PFSK-1 (cell line): ENCODE data around the gene TM4SF18.

ENCODE experiments used
- FOXP2 ChIP-seq: optimal IDR thresholded peaks from 2 replicates; pipeline ENCODE3; 2011; ENCODE audit warnings: borderline replicate concordance, control low read depth, inconsistent platforms; ENCODE audit not compliant: insufficient read depth; ENCODE audit errors: extremely low read length, extremely low read depth
- POLR2AphosphoS5 ChIP-seq: IDR thresholded peaks from 2 replicates; pipeline ENCODE4 v1.6.1; 2012; ENCODE audit warnings: low read depth, mild to moderate bottlenecking, control low read depth, low read length, moderate library complexity
- SIN3A ChIP-seq: IDR thresholded peaks from 2 replicates; pipeline ENCODE4 v1.6.1; 2012; ENCODE audit warnings: mild to moderate bottlenecking, low read length, moderate library complexity, borderline replicate concordance; ENCODE audit not compliant: insufficient read depth
- TAF1 ChIP-seq: IDR thresholded peaks from 2 replicates; pipeline ENCODE4 v1.6.1; 2012; ENCODE audit warnings: low read length, control low read depth, borderline replicate concordance; ENCODE audit not compliant: insufficient read depth
- TF ChIP-seq, protein P1 (sequence below), 2 experiments: IDR thresholded peaks; 2 replicates each; pipeline versions ENCODE4 v1.6.1 to v1.8.0; 2011 to 2012; ENCODE audit warnings: low read depth in 2 of 2, low read length in 2 of 2, control low read depth in 1 of 2, inconsistent platforms in 1 of 2, mild to moderate bottlenecking in 1 of 2, moderate library complexity in 1 of 2; ENCODE audit not compliant: insufficient read depth in 1 of 2

The TM4SF18 gene

DNA sequence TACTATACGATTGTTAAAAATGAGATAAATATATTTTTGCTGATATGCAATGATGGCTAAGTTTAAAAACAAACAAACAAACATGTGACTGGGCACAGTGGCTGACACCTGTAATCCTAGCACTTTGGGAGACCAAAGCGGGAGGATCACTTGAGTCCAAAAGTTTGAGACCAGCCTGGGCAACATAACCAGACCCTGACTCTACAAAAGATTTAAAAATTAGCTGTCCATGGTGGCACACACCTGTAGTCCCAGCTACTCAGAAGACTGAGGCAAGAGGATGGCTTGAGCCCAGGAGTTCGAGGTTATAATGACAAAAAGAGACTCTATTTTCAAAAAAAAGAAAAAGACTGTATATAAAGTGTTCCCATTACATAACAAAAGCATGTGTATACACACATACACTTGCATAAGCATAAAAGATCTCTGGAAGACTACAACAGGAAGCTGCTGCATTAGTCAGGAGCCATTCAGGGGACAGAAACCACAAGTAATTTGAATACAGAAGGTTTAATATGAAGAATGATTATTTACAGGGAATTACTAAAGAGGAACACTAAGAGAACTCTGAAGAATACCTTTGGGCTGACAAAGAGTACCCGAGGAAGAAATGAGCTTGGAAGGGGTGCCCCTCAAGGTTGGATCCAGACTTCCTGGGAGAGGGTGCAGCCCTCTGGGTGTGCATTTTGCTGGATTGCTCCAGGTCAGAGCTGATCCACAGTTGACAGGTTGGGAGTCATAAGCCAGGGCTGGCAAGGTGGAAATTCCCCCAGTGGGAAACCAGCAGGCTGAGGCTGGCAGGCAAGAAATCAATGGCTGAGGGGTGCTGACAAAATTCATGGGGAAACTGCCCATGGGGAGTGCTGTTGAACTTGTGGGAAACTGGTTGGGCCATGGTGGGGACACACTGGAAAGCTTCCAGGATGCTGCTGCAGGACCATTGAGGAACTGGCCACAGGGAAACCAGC, 9.3 kb upstream of the TM4SF18 start:
- TF ChIP-seq, protein P1, sequence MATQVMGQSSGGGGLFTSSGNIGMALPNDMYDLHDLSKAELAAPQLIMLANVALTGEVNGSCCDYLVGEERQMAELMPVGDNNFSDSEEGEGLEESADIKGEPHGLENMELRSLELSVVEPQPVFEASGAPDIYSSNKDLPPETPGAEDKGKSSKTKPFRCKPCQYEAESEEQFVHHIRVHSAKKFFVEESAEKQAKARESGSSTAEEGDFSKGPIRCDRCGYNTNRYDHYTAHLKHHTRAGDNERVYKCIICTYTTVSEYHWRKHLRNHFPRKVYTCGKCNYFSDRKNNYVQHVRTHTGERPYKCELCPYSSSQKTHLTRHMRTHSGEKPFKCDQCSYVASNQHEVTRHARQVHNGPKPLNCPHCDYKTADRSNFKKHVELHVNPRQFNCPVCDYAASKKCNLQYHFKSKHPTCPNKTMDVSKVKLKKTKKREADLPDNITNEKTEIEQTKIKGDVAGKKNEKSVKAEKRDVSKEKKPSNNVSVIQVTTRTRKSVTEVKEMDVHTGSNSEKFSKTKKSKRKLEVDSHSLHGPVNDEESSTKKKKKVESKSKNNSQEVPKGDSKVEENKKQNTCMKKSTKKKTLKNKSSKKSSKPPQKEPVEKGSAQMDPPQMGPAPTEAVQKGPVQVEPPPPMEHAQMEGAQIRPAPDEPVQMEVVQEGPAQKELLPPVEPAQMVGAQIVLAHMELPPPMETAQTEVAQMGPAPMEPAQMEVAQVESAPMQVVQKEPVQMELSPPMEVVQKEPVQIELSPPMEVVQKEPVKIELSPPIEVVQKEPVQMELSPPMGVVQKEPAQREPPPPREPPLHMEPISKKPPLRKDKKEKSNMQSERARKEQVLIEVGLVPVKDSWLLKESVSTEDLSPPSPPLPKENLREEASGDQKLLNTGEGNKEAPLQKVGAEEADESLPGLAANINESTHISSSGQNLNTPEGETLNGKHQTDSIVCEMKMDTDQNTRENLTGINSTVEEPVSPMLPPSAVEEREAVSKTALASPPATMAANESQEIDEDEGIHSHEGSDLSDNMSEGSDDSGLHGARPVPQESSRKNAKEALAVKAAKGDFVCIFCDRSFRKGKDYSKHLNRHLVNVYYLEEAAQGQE (IDR thresholded peaks at IDR 0.05; ENCODE audit: insufficient read depth in 1 of 2, low read depth in 2 of 2, low read length in 2 of 2): peak in 1 of 2 experiments; percentile 67; a peak in 1 of 4 replicates
- no peak for TF ChIP-seq POLR2AphosphoS5
- TF ChIP-seq FOXP2: no peak
- TF ChIP-seq SIN3A: no peak

DNA sequence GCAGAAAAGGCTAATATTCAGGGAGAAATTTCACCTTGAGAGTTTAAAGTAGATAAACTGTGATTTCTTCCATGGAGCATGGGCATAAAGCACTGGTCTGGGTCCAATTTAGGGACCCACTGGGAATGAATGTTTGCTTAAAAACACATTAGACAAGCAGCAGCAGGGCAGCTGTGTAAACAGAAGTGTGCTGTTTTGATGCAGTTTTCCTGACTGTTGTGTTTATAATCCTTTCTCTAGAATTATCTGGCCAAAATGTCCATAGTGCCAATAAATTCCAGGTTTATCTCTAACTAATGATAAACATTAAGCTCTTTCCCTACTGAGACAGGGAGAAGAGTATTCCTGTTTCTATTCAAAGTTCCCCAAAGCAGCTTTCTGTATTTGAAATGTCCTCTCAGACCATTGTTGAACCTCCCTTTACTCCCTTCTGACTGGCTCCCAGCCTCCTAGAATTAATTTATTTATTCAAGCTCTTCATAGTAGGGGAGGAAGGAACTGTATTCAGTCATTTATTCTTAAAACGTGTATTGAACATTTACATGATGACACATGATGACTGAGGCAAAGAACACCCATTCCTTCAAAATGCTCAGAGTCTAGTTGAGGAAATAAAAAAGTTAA, 7.0 kb upstream of the TM4SF18 start:
- TF ChIP-seq POLR2AphosphoS5 (no peak), FOXP2 (no peak), TAF1 (no peak), SIN3A (no peak)
- TF ChIP-seq, protein P1 (IDR thresholded peaks at IDR 0.05; ENCODE audit: insufficient read depth in 1 of 2, low read depth in 2 of 2, low read length in 2 of 2): no peak

DNA sequence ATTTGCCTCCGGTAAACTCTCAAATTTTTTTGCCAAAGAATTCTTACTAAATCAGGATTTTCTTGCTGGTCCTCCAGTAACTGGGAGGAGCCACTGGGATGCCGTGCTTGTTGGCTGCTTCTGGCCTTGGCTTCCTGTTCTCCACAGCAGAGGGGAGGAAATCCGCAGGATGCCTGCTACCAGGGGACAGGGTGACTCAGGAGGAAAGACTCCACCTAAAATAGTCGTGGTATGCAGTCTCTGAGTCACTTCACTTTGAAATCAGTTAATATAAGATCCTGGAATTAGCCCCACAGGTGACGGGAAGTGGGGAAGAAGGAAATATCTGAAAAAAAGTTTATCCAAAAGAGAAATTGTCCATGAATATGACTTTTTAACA, 6.5 kb upstream of the TM4SF18 start:
- TF ChIP-seq FOXP2 (peak; percentile 68), SIN3A (peak; percentile 32; the same call in 1 of the 2 replicates), TAF1 (no peak), POLR2AphosphoS5 (no peak)
- TF ChIP-seq, protein P1 (IDR thresholded peaks at IDR 0.05; ENCODE audit: insufficient read depth in 1 of 2, low read depth in 2 of 2, low read length in 2 of 2): peak in 1 of 2 experiments; percentile 32; a peak in 1 of 4 replicates

DNA sequence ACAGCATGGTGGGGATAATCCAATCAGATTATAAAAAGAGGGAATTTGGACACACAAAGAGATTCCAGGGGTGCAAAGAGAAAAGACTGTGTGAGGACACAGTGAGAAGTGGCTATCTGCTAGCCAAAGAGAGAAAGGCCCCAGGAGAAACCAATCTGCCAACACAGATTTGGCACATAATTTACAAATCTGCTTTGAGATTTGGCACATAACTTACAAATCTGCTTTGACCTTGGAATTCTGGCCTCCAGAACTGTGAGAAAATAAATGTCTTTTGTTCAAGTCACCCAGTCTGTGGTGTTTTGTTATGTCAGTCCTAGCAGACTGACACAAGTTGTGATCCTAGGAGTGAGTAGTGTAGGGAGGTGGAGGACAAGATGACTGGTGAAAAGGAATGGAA, 3.5 kb upstream of the TM4SF18 start:
- TF ChIP-seq POLR2AphosphoS5 (no peak), FOXP2 (no peak), TAF1 (no peak), SIN3A (no peak)
- TF ChIP-seq, protein P1 (IDR thresholded peaks at IDR 0.05; ENCODE audit: insufficient read depth in 1 of 2, low read depth in 2 of 2, low read length in 2 of 2): no peak
